ENCODE results near the gene ADGRB2.

The ADGRB2 gene

GRCh38 chr1:31765041-31765467, 914 bp upstream of the ADGRB2 start:
- in situ Hi-C loops (cut with HindIII; ENCODE audit: low sequenced_read_pairs): no loop called here

- in situ Hi-C loops (cut with HindIII; ENCODE audit: low sequenced_read_pairs): no loop called here
Measured at GRCh38 chr1:31763671-31764311, 349 bp downstream of the ADGRB2 start.

- in situ Hi-C loops (cut with HindIII; ENCODE audit: low sequenced_read_pairs): no loop called here
Measured at GRCh38 chr1:31762726-31763670, 1.1 kb downstream of the ADGRB2 start.

DNA sequence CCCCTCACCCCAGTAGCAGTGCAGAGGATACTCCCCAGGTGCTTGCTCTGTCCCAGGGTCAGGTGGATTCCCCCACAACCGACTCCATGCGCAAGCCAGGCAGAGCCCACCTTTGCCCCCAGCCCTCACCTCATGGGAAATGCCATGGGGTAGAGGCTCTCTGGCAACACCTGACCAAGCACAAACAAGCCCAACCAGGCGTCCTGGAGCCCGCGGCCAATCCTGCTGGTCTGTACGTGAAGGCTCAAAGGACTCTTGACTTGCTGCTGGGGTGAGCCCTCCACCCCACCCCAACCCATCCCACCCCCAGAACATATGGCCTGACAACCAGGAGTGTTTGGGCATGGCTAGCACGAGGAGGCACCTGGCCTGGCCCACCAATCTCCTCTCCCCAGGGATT, 1.8 kb downstream of the ADGRB2 start:
- in situ Hi-C loops (cut with HindIII; ENCODE audit: low sequenced_read_pairs): no loop called here

DNA sequence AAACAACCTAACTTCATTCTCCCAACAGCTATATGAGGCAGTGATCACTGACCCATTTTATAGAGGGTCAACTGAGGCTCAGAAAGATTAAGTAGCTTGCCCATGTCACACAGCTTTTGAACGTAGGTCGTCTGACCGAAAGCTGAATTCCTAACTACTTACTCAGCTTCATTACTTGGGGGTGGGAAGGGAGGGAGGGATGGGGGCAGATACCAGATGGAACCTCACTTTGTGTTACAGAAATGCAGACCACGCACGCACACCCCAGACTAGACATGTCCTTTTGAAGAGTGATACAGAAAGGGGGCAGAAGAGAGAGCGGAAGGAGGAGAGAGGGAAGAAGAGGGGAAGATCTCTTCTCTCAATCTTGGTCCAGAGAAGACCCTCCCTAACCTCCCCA, 2.3 kb downstream of the ADGRB2 start:
- in situ Hi-C loops (cut with HindIII; ENCODE audit: low sequenced_read_pairs): no loop called here

GRCh38 chr1:31760471-31761470, 3.4 kb downstream of the ADGRB2 start:
- in situ Hi-C loops (cut with HindIII; ENCODE audit: low sequenced_read_pairs): no loop called here

- in situ Hi-C loops (cut with HindIII; ENCODE audit: low sequenced_read_pairs): no loop called here
Measured at GRCh38 chr1:31759298-31760023, 4.7 kb downstream of the ADGRB2 start.

GRCh38 chr1:31758823-31759222, 5.3 kb downstream of the ADGRB2 start:
- in situ Hi-C loops (cut with HindIII; ENCODE audit: low sequenced_read_pairs): no loop called here

- in situ Hi-C loops (cut with HindIII; ENCODE audit: low sequenced_read_pairs): no loop called here
Measured at GRCh38 chr1:31757989-31758388, 6.2 kb downstream of the ADGRB2 start.

- in situ Hi-C loops (cut with HindIII; ENCODE audit: low sequenced_read_pairs): no loop called here
Measured at GRCh38 chr1:31757204-31757679, 6.9 kb downstream of the ADGRB2 start.

GRCh38 chr1:31756578-31756977, 7.6 kb downstream of the ADGRB2 start:
- in situ Hi-C loops (cut with HindIII; ENCODE audit: low sequenced_read_pairs): no loop called here

GRCh38 chr1:31755850-31756492, 8.2 kb downstream of the ADGRB2 start:
- in situ Hi-C loops (cut with HindIII; ENCODE audit: low sequenced_read_pairs): no loop called here

GRCh38 chr1:31755197-31755611, 8.9 kb downstream of the ADGRB2 start:
- in situ Hi-C loops (cut with HindIII; ENCODE audit: low sequenced_read_pairs): no loop called here

DNA sequence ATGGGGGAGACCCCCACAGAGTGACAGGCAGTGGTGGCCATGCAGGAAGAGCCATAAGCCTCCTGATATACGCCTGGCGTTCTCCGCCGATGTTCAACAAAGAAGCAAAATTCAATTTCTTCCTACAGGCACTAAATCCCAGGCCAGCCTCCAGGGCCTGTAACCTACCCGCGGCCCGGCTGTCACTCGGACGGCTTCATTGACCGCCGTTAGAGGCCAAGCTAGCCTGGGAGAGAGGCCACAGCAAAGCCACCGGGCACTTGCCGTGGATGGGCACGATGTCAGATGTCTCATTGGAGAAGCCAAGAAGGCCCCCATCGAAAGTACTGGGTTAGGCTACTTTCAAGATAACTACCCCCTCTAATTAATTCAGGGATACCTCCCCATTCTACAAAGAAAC, 9.7 kb downstream of the ADGRB2 start:
- in situ Hi-C loops (cut with HindIII; ENCODE audit: low sequenced_read_pairs): no loop called here

- in situ Hi-C loops (cut with HindIII; ENCODE audit: low sequenced_read_pairs): no loop called here
Measured at GRCh38 chr1:31753707-31754349, 10.3 kb downstream of the ADGRB2 start.

DNA sequence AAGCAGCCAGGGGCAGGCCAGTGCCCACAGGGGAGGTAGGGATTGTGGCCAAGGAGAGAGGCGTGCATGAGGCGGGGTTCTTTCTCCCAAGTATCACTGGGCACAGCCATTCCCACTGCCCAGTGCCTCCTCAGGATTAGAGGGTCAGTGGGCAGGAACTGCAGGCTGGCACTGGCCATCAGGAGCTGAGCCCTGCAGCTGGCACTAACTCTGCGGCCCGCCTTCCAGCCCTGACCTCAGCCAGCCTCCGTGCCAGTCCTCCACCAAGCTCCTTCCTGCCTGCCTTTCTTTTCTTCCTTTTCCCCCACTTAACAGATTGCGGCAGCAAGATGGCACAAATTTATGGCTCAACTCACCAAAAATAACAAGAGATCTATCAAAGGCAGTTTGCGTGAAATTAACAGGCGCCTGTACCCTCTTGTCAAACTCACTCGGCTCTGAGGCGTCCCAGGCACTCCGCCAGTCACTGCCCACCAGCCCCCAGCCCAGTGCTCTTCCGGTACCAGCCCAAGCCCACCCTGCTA, 11.1 kb downstream of the ADGRB2 start:
- in situ Hi-C loops (cut with HindIII; ENCODE audit: low sequenced_read_pairs): no loop called here

DNA sequence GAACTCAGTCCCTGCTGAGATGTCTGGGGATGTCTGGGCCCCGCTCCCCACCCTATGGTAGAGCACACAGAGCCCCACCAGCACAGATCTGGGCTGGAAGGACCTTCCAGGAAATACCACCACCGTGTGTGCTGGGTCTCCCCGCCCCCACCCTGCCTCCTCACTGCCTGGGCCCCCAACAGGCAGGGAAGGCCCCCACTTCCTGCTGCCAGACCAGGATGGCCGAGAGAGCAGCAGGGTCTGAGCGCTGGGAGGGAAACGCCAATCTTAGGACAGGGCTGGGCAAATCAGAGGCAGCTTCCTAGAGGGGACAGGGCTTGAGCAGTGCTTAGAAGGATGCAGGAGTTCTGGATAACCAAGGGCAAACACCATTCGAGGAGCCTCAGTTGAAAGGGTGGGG, 11.9 kb downstream of the ADGRB2 start:
- in situ Hi-C loops (cut with HindIII; ENCODE audit: low sequenced_read_pairs): no loop called here

GRCh38 chr1:31751822-31752241, 12.3 kb downstream of the ADGRB2 start:
- in situ Hi-C loops (cut with HindIII; ENCODE audit: low sequenced_read_pairs): no loop called here
